Breast epithelium (tissue), 3 donors: ENCODE data around the gene GALNT2.

Source experiments
- CTCF ChIP-seq, 3 donors: fragments of 450-650 bp; IDR thresholded peaks; one replicate each; pipeline ENCODE4 v1.5.1; 2016 to 2017; ENCODE audit warnings: antibody characterized with exemption in 3 of 3, mild to moderate bottlenecking in 3 of 3, moderate library complexity in 3 of 3
- POLR2AphosphoS5 ChIP-seq, 3 donors: sonication (generic); formaldehyde crosslinking; IDR thresholded peaks; one replicate each; pipeline ENCODE4 v1.6.1; 2017; ENCODE audit warnings: antibody characterized with exemption in 3 of 3

- TF ChIP-seq POLR2AphosphoS5 (IDR thresholded peaks at IDR 0.05) (no peak), CTCF (IDR thresholded peaks at IDR 0.05) (no peak)
Observed at GRCh38 chr1:230215529-230215928, 148.5 kb downstream of the GALNT2 start.
